IPS-NIHi7 (cell line): Measurements from ENCODE around the gene CHST11.
"Not testable (repeated sequence)": the region's sequence is repeated elsewhere in the genome, so short reads cannot be mapped to it uniquely, and the experiment has no call there.

Source experiments
- DNase-seq: peaks from one replicate; pipeline ENCODE4 v3.0.0; 2012; ENCODE audit warnings: mixed read lengths; ENCODE audit errors: extremely low spot score

Gene CHST11

GRCh38 chr12:104562763-104563162 lies 106.0 kb downstream of the CHST11 start:
- no peak for DNase-seq

GRCh38 chr12:104564662-104565061 lies 107.9 kb downstream of the CHST11 start:
- DNase-seq = not testable (repeated sequence)

GRCh38 chr12:104565606-104566243 lies 109.0 kb downstream of the CHST11 start:
- no peak for DNase-seq

- no peak for DNase-seq
Measured at GRCh38 chr12:104566244-104566993, 109.7 kb downstream of the CHST11 start.

GRCh38 chr12:104567832-104568486 lies 111.2 kb downstream of the CHST11 start:
- DNase-seq = no peak

GRCh38 chr12:104568487-104568868 lies 111.7 kb downstream of the CHST11 start:
- DNase-seq = no peak

GRCh38 chr12:104568935-104569334 lies 112.2 kb downstream of the CHST11 start:
- DNase-seq = no peak

GRCh38 chr12:104569346-104570173 lies 112.8 kb downstream of the CHST11 start:
- no peak for DNase-seq

- DNase-seq = no peak
Measured at GRCh38 chr12:104570174-104570907, 113.6 kb downstream of the CHST11 start.

- DNase-seq = no peak
Measured at GRCh38 chr12:104571328-104571727, 114.6 kb downstream of the CHST11 start.

- DNase-seq = not testable (repeated sequence)
Measured at GRCh38 chr12:104574353-104574752, 117.6 kb downstream of the CHST11 start.

GRCh38 chr12:104574758-104575157 lies 118.0 kb downstream of the CHST11 start:
- not testable (repeated sequence) for DNase-seq

- no peak for DNase-seq
Measured at GRCh38 chr12:104575442-104576186, 118.9 kb downstream of the CHST11 start.

- DNase-seq = no peak
Measured at GRCh38 chr12:104576187-104576778, 119.5 kb downstream of the CHST11 start.

- no peak for DNase-seq
Measured at GRCh38 chr12:104576980-104577580, 120.3 kb downstream of the CHST11 start.

- no peak for DNase-seq
Measured at GRCh38 chr12:104577581-104577981, 120.8 kb downstream of the CHST11 start.

- peak; percentile 43 for DNase-seq
Measured at GRCh38 chr12:104578453-104578852, 121.7 kb downstream of the CHST11 start.

- DNase-seq = no peak
Measured at GRCh38 chr12:104579718-104580495, 123.2 kb downstream of the CHST11 start.

- no peak for DNase-seq
Measured at GRCh38 chr12:104581005-104581570, 124.3 kb downstream of the CHST11 start.
